Central memory CD4-positive, alpha-beta T cell (primary cell): ENCODE data around the gene NDUFA5.

ENCODE experiments used
- DNase-seq: peaks from one replicate; pipeline ENCODE4 v3.0.0; 2022

The NDUFA5 gene

DNA sequence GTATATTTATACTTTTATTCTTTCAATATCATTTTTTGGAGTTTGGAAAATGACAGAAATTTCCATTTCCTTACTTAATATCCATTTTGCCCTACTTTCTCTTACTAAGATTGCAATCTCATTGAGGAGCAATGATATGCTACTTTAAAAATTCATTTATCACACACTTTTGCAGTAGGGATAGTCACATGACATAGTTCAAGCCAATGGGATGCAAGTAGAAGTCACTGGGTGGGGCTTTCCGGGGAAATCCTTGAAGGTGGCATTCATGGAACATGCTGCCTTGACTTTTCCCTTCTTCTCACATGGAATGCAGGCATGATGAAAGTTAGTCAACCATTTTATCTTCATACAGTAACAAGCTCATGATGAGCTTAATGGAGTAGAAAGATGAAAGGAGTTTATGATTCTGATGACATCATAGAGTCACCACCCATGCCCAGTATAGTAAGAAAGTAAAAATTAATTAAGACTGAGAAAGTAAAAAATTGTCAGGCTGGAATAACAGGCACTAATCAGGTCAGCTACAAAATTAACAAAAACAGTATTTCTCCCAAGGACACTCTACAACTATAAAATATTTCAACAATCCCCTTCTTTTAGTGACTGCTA lies 56.6 kb downstream of the NDUFA5 start:
- DNase-seq: no peak

DNA sequence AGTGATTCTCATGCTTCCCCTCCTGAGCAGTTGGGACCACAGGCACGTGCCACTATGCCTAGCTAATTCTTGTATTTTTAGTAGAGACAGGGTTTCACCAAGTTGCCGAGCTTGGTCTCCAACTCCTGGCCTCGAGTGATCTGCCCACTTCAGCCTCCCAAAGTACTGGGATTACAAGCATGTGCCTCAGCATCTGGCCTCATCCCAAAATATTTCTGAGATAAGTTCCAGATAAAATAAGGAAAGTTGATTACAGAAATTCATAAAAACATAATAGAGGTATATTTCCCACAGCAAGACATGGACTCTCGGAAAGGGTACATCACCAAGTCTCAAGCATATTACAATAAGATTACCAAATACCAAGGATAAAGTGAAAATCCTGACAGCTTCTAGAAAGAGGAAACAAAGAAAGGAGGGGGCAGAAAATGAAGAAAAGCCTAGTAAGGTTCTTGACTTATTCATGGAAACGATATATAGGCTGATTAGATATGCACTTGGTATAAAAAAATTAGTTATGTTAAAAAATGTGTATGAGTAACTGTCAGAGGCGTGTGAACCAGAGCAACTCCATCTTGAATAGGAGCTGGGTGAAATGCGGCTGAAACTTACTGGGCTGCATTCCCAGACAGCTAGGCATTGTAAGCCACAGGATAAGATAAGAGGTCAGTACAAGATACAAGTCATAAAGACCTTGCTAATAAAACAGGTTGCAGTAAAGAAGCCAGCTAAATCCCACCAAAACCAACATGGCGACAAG lies 58.2 kb downstream of the NDUFA5 start:
- no peak for DNase-seq

DNA sequence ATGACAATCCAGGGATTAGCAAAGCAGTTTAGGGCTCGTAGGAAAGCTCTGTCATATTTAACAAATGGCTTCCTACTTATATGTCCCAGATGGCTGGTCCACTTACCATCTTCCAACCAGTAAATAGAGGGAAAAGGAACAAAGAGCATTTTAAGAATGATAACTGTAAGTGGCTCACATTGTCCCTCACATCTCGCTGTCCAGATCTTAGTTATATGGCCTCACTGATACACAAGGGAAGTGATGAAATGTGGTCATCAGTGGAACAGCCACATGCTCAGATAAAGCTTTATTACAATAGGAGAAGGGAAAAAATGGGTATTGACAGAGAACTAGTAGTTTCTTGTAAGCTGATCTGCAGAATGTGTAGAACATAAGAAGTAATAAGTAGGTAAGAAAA lies 59.0 kb downstream of the NDUFA5 start:
- no peak for DNase-seq

DNA sequence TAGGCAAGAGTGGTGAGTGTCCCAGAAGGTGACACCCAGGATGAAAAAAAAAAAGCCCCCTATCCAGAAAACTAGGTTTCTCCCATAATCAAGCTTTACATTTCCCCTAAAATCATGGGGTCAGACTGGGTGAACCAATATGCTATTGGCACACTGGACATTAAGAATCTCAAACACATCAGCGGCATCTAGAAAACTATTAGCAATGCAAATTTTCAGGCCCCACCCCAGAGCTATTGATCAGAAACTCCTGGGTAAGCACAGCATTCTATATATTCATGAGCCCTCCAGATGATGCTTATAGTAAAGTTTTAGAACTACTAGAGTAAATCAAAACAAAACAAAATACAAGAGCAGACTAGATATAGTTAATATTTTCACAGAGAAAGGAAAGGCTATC lies 59.6 kb downstream of the NDUFA5 start:
- DNase-seq: no peak

DNA sequence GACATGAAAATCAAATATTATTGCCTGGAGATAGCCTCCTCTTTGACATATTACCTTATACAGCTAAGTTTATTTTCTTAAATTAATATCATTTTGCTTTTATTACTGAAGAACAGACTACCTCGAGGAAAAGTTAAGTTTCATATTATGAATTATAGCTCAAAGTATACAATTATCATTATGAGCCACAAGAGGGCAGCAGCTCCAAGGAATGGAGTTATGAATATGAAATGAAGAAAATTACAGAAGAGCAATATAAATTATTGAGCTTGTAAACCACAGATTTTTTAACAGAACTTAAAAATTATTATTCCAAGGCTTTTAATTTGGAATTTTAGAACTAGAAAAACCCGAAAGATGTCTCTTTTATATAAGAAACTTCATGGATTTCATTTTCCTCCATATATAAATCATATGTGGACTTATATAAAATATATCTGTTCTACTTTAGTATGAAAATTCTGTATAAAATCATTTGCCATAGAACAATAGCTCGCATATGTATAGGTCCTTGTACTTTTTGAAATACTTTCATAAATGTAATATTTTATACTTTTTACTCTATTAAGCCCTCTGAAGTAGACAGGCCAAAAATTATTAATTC lies 63.3 kb downstream of the NDUFA5 start:
- peak; percentile 35 for DNase-seq

DNA sequence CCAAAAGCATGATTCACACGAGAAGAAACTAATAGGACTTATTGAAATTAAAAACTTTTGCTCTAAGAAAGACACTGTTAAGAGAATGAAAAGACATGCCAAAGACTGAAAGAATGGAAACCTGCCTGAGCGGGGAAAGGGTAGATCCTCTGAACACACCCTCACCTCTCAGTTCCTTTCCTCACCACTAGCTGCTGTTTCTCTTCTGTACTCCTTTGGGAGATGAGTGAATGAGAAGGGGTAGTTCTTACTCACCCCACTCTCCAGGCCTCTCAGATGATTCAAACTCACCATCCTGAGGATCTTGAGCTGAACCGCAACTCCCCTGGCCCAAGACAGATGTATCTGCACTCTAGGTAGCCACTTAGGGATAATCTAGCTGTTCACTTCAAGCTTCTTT lies 65.1 kb downstream of the NDUFA5 start:
- DNase-seq: no peak
